SK-N-SH treated with all-trans-retinoic acid at 6 μM for 48 hours (cell line): Measurements from ENCODE around the gene GARNL3.
A peak's percentile ranks its signal among the peaks of the same experiment; 100 is the strongest.

Experiments used
- ATAC-seq: fragments of 200-7000 bp; cut with Tn5 transposase; 3 replicates; pipeline ENCODE4 v1.9.1; 2020; ENCODE audit warnings: mild to moderate bottlenecking, moderate library complexity
- ARNTL ChIP-seq: fragments of 450-650 bp; formaldehyde crosslinking; IDR thresholded peaks from 2 replicates; pipeline ENCODE4 v1.5.0; 2020; ENCODE audit warnings: low read depth, mild to moderate bottlenecking, moderate library complexity, borderline replicate concordance
- BACH2 ChIP-seq: fragments of 250-450 bp; sonication (Bioruptor Pico); IDR thresholded peaks from 2 replicates; pipeline ENCODE4 v1.9.0; 2021; ENCODE audit warnings: mild to moderate bottlenecking, borderline replicate concordance
- CREB5 ChIP-seq: fragments of 250-450 bp; sonication (Bioruptor Pico); IDR thresholded peaks from 2 replicates; pipeline ENCODE4 v1.5.1; 2020; ENCODE audit warnings: low read depth, mild to moderate bottlenecking, moderate library complexity
- CSRNP3 ChIP-seq: fragments of 250-450 bp; sonication (Bioruptor Pico); IDR thresholded peaks from 2 replicates; pipeline ENCODE4 v1.5.1; 2021; ENCODE audit warnings: mild to moderate bottlenecking, moderate library complexity
- ESRRG ChIP-seq: fragments of 250-450 bp; sonication (Bioruptor Pico); IDR thresholded peaks from 2 replicates; pipeline ENCODE4 v1.6.1; 2021; ENCODE audit warnings: mild to moderate bottlenecking
- GLIS3 ChIP-seq: fragments of 250-450 bp; sonication (Bioruptor Pico); IDR thresholded peaks from 2 replicates; pipeline ENCODE4 v1.5.0; 2020; ENCODE audit warnings: mild to moderate bottlenecking, moderate library complexity
- ISL1 ChIP-seq: fragments of 250-450 bp; sonication (Bioruptor Pico); IDR thresholded peaks from 2 replicates; pipeline ENCODE4 v2.1.2; 2022; ENCODE audit warnings: mild to moderate bottlenecking, moderate library complexity
- OSR1 ChIP-seq: fragments of 250-450 bp; sonication (Bioruptor Pico); IDR thresholded peaks from 2 replicates; pipeline ENCODE4 v1.8.0; 2022; ENCODE audit warnings: moderate library complexity, mild to moderate bottlenecking, inconsistent platforms
- PATZ1 ChIP-seq: fragments of 250-450 bp; sonication (Bioruptor Pico); IDR thresholded peaks from 2 replicates; pipeline ENCODE4 v1.8.0; 2020; ENCODE audit warnings: mild to moderate bottlenecking, moderate library complexity, borderline replicate concordance
- RARB ChIP-seq: fragments of 250-450 bp; sonication (Bioruptor Pico); IDR thresholded peaks from 2 replicates; pipeline ENCODE4 v1.8.0; 2021; ENCODE audit warnings: mild to moderate bottlenecking, moderate library complexity
- SNAI2 ChIP-seq: fragments of 250-450 bp; sonication (Bioruptor Pico); IDR thresholded peaks from 2 replicates; pipeline ENCODE4 v1.5.0; 2020; ENCODE audit warnings: mild to moderate bottlenecking, moderate library complexity
- TCF4 ChIP-seq: fragments of 250-450 bp; sonication (Bioruptor Pico); IDR thresholded peaks from 2 replicates; pipeline ENCODE4 v1.8.0; 2021; ENCODE audit warnings: mild to moderate bottlenecking, moderate library complexity, borderline replicate concordance
- TOX ChIP-seq: fragments of 250-450 bp; sonication (Bioruptor Pico); IDR thresholded peaks from 2 replicates; pipeline ENCODE4 v1.8.0; 2021; ENCODE audit warnings: mild to moderate bottlenecking, moderate library complexity, borderline replicate concordance
- TSHZ2 ChIP-seq: fragments of 250-450 bp; sonication (Bioruptor Pico); IDR thresholded peaks from 2 replicates; pipeline ENCODE4 v1.5.0; 2020; ENCODE audit warnings: mild to moderate bottlenecking, moderate library complexity
- ZC3H10 ChIP-seq: fragments of 250-450 bp; sonication (Bioruptor Pico); IDR thresholded peaks from 2 replicates; pipeline ENCODE4 v1.5.1; 2021; ENCODE audit warnings: mild to moderate bottlenecking, moderate library complexity
- ZFP3 ChIP-seq: fragments of 250-450 bp; sonication (Bioruptor Pico); IDR thresholded peaks from 2 replicates; pipeline ENCODE4 v1.5.0; 2020; ENCODE audit warnings: mild to moderate bottlenecking, moderate library complexity
- ZFP30 ChIP-seq: fragments of 450-650 bp; formaldehyde crosslinking; IDR thresholded peaks from 2 replicates; pipeline ENCODE4 v1.5.0; 2022; ENCODE audit warnings: mild to moderate bottlenecking, moderate library complexity
- ZNF565 ChIP-seq: fragments of 450-650 bp; formaldehyde crosslinking; conservative IDR thresholded peaks from 2 replicates; pipeline ENCODE4 v1.5.0; 2020; ENCODE audit warnings: low read depth, mild to moderate bottlenecking, moderate library complexity
- ZNF8 ChIP-seq: fragments of 450-650 bp; formaldehyde crosslinking; IDR thresholded peaks from 2 replicates; pipeline ENCODE4 v1.5.0; 2020; ENCODE audit warnings: mild to moderate bottlenecking, moderate library complexity

The GARNL3 gene

GRCh38 chr9:127262602-127263001 lies 2.0 kb upstream of the GARNL3 start:
- no peak for ATAC-seq
- TF ChIP-seq ESRRG (CRISPR knock-in tag) = no peak

- TF ChIP-seq OSR1 (no peak), ZNF565 (CRISPR knock-in tag) (no peak), CSRNP3 (CRISPR knock-in tag) (no peak)
- no peak for ATAC-seq
Measured at GRCh38 chr9:127263237-127263636, 1.3 kb upstream of the GARNL3 start.

- TF ChIP-seq ISL1 (CRISPR knock-in tag) (peak; percentile 69), ZFP3 (CRISPR knock-in tag) (no peak), TCF4 (no peak; the same call in 1 of the 2 replicates)
- peak; percentile 76 for ATAC-seq
Measured at GRCh38 chr9:127263664-127264063, 910 bp upstream of the GARNL3 start.

GRCh38 chr9:127267793-127268525 lies 3.4 kb downstream of the GARNL3 start:
- TF ChIP-seq PATZ1 (CRISPR knock-in tag) (no peak), TOX (CRISPR knock-in tag) (no peak), BACH2 (CRISPR knock-in tag) (no peak), ZNF8 (CRISPR knock-in tag) (no peak), CREB5 (CRISPR knock-in tag) (no peak), TSHZ2 (no peak), ISL1 (CRISPR knock-in tag) (no peak), ZC3H10 (CRISPR knock-in tag) (no peak), TCF4 (no peak), OSR1 (no peak), GLIS3 (CRISPR knock-in tag) (no peak), ARNTL (no peak), RARB (CRISPR knock-in tag) (no peak), CSRNP3 (CRISPR knock-in tag) (no peak), ZFP30 (no peak), SNAI2 (CRISPR knock-in tag) (no peak), ESRRG (CRISPR knock-in tag) (no peak)
- ATAC-seq = no peak
